K562 (cell line): ENCODE measurements around the gene KLF2. TPM values are rescaled to one million over a fixed set of nuclear protein-coding genes. Genes with fewer than 3 reads are reported as not detected.

Source experiments
- ATAC-seq: fragments of 200-7000 bp; cut with Tn5 transposase; 3 replicates; pipeline ENCODE4 v1.9.1; 2020; ENCODE audit warnings: moderate library complexity
- BruUV-seq: library from RNA; stranded (reverse); fragments of 400-500 nt; replicated peaks from 2 replicates; lab custom pipeline; 2021; lab: Mats Ljungman, UMichigan
- CTCF ChIA-PET: fragments of 300-600 bp; formaldehyde crosslinking; extraction: SDS; loops from one replicate; lab custom pipeline; 2021; ENCODE audit warnings: low intra/inter-chr PET ratio; lab: Yijun Ruan, JAX
- POLR2A ChIA-PET: fragments of 300-600, 350-650 bp; sonication (Branson Sonifier 250); formaldehyde crosslinking; extraction: SDS; loops from one replicate; lab custom pipeline; 2021; ENCODE audit warnings: antibody characterized with exemption, inconsistent platforms; lab: Yijun Ruan, JAX
- DNase-seq, 4 experiments: peaks; one replicate each; pipeline versions ENCODE4 v3.0.0 to v3.0.0-alpha.2; 2011 to 2018; ENCODE audit warnings: low spot score in 3 of 4, mixed read lengths in 3 of 4; ENCODE audit errors: extremely low read depth in 1 of 4
- FAIRE-seq: peaks from 2 replicates; lab custom pipeline; 2011; peaks lifted over from hg19 to GRCh38; lab: Jason Lieb, UNC
- H2AFZ ChIP-seq: 2 replicates; pipeline ENCODE4 v1.6.0; 2011; ENCODE audit warnings: low read depth, low read length, control low read depth, inconsistent platforms
- H3K27ac ChIP-seq: fragments of 200-600 bp; 3 replicates; pipeline ENCODE4 v1.8.0; 2011; ENCODE audit warnings: low read depth, mild to moderate bottlenecking, control low read depth, inconsistent platforms, low read length, moderate library complexity, mixed read lengths; ENCODE audit errors: extremely low read depth
- H3K27me3 ChIP-seq, 2 experiments: fragments of 300-600 bp in 1 of 2; 2 replicates in 1 of 2; 3 replicates in 1 of 2; pipeline versions ENCODE4 v1.6.0 to v1.8.0; 2011; ENCODE audit warnings: inconsistent platforms in 2 of 2, low read length in 2 of 2, mild to moderate bottlenecking in 1 of 2, mixed read lengths in 1 of 2, moderate library complexity in 1 of 2; ENCODE audit not compliant: control insufficient read depth in 2 of 2, insufficient read depth in 2 of 2
- H3K36me3 ChIP-seq: fragments of 300-600 bp; 3 replicates; pipeline ENCODE4 v1.8.0; 2011; ENCODE audit warnings: mild to moderate bottlenecking, low read length, inconsistent platforms; ENCODE audit not compliant: control insufficient read depth, insufficient read depth
- H3K4me1 ChIP-seq, 2 experiments: fragments of 200-600 bp in 1 of 2; replicated peaks in 1 of 2; 2 replicates in 1 of 2; 3 replicates in 1 of 2; pipeline versions ENCODE4 v1.5.1 to v1.8.0; 2011; ENCODE audit warnings: inconsistent platforms in 2 of 2, low read length in 2 of 2, mild to moderate bottlenecking in 1 of 2, mixed read lengths in 1 of 2, moderate library complexity in 1 of 2; ENCODE audit not compliant: control insufficient read depth in 2 of 2, insufficient read depth in 2 of 2
- H3K4me2 ChIP-seq: 2 replicates; pipeline ENCODE4 v1.6.1; 2011; ENCODE audit warnings: low read length, control low read depth, inconsistent platforms, mixed read lengths; ENCODE audit not compliant: insufficient read depth
- H3K4me3 ChIP-seq: fragments of 200-600 bp; sonication (generic), shearing (Covaris generic); 2 replicates; pipeline ENCODE4 v1.5.1; 2016; ENCODE audit warnings: control low read depth, inconsistent platforms
- H3K79me2 ChIP-seq: fragments of 200-600 bp; 3 replicates; pipeline ENCODE4 v1.8.0; 2011; ENCODE audit warnings: low read length, inconsistent platforms; ENCODE audit not compliant: control insufficient read depth, insufficient read depth
- H3K9ac ChIP-seq, 2 experiments: 2 replicates each; pipeline versions ENCODE4 v1.6.0 to v1.6.1; 2011; ENCODE audit warnings: low read depth in 2 of 2, low read length in 2 of 2, control low read depth in 1 of 2, inconsistent platforms in 1 of 2, mild to moderate bottlenecking in 1 of 2, mixed read lengths in 1 of 2; ENCODE audit not compliant: insufficient read depth in 1 of 2
- H3K9me1 ChIP-seq: one replicate; pipeline ENCODE4 v1.6.0; 2011; ENCODE audit warnings: inconsistent platforms, mild to moderate bottlenecking, low read length, moderate library complexity; ENCODE audit not compliant: control insufficient read depth, insufficient read depth
- H3K9me3 ChIP-seq: replicated peaks from 2 replicates; pipeline ENCODE4 v1.5.1; 2011; ENCODE audit warnings: low read depth, low read length, inconsistent platforms; ENCODE audit not compliant: control insufficient read depth, insufficient read depth
- H4K20me1 ChIP-seq: replicated peaks from 2 replicates; pipeline ENCODE4 v1.6.1; 2011; ENCODE audit warnings: low read length, inconsistent platforms, mixed read lengths; ENCODE audit not compliant: control insufficient read depth, insufficient read depth
- ATF3 ChIP-seq, 2 experiments: fragments of 450-650 bp in 1 of 2; sonication (generic) in 1 of 2; formaldehyde crosslinking in 1 of 2; IDR thresholded peaks in 1 of 2; conservative IDR thresholded peaks in 1 of 2; 2 replicates each; pipeline versions ENCODE4 v1.6.1 to v1.8.1; 2016 to 2023; ENCODE audit warnings: mild to moderate bottlenecking in 2 of 2, moderate library complexity in 2 of 2, inconsistent platforms in 1 of 2, missing genetic modification reagents in 1 of 2
- BACH1 ChIP-seq: fragments of 200-800 bp; sonication (Bioruptor generic); IDR thresholded peaks from 2 replicates; pipeline ENCODE4 v1.6.1; 2016; ENCODE audit warnings: missing genetic modification characterization, missing compliant biosample characterization
- CEBPG ChIP-seq, 3 experiments: fragments of 200-800 bp in 1 of 3; sonication (Bioruptor generic) in 1 of 3; sonication (generic) in 1 of 3; formaldehyde crosslinking in 1 of 3; IDR thresholded peaks in 2 of 3; conservative IDR thresholded peaks in 1 of 3; 2 replicates each; pipeline versions ENCODE4 v1.6.1 to v1.8.0; 2016 to 2022; ENCODE audit warnings: missing compliant biosample characterization in 2 of 3, missing genetic modification characterization in 2 of 3, mild to moderate bottlenecking in 1 of 3, missing genetic modification reagents in 1 of 3
- DDX20 ChIP-seq: fragments of 450-650 bp; IDR thresholded peaks from 2 replicates; pipeline ENCODE4 v1.6.1; 2016; ENCODE audit warnings: missing genetic modification characterization, low read depth, mild to moderate bottlenecking, missing compliant biosample characterization, moderate library complexity
- DPF2 ChIP-seq: fragments of 450-650 bp; IDR thresholded peaks from 2 replicates; pipeline ENCODE4 v1.6.1; 2016
- GABPA ChIP-seq: fragments of 200-800 bp; sonication (Bioruptor generic); conservative IDR thresholded peaks from 2 replicates; pipeline ENCODE4 v1.6.1; 2016; ENCODE audit warnings: low read depth, missing genetic modification characterization, missing compliant biosample characterization
- HDAC8 ChIP-seq: fragments of 450-650 bp; IDR thresholded peaks from 2 replicates; pipeline ENCODE4 v1.6.1; 2016; ENCODE audit warnings: mild to moderate bottlenecking, missing genetic modification characterization, moderate library complexity, missing compliant biosample characterization
- HMG20A ChIP-seq: fragments of 450-650 bp; formaldehyde crosslinking; conservative IDR thresholded peaks from 2 replicates; pipeline ENCODE4 v1.4.0; 2020; ENCODE audit warnings: mild to moderate bottlenecking, mixed read lengths
- HNRNPUL1 ChIP-seq: fragments of 200-400 bp; formaldehyde crosslinking; IDR thresholded peaks from 2 replicates; pipeline ENCODE4 v1.6.1; 2017; ENCODE audit warnings: low read length
- IRF1 ChIP-seq: sonication (generic); formaldehyde crosslinking; IDR thresholded peaks from 2 replicates; pipeline ENCODE4 v1.8.0; 2022; ENCODE audit warnings: missing genetic modification reagents, mild to moderate bottlenecking, borderline replicate concordance
- KLF16 ChIP-seq: IDR thresholded peaks from 2 replicates; pipeline ENCODE4 v1.6.1; 2016; ENCODE audit warnings: antibody characterized with exemption
- RBBP5 ChIP-seq: fragments of 200-600 bp; sonication (generic); IDR thresholded peaks from 2 replicates; pipeline ENCODE4 v1.6.1; 2012; ENCODE audit warnings: borderline replicate concordance, mild to moderate bottlenecking, low read length, control low read depth, inconsistent platforms; ENCODE audit not compliant: insufficient read depth, poor library complexity, severe bottlenecking
- RCOR1 ChIP-seq, 2 experiments: IDR thresholded peaks; 2 replicates each; pipeline ENCODE4 v1.6.1; 2012; ENCODE audit warnings: low read depth in 2 of 2, low read length in 2 of 2, borderline replicate concordance in 1 of 2, improper control_type of control experiment in 1 of 2
- RFX1 ChIP-seq: fragments of 450-650 bp; IDR thresholded peaks from 2 replicates; pipeline ENCODE4 v1.6.1; 2016; ENCODE audit warnings: mild to moderate bottlenecking, moderate library complexity
- RNF2 ChIP-seq: sonication (generic); IDR thresholded peaks from 2 replicates; pipeline ENCODE4 v1.6.1; 2016
- TBP ChIP-seq: optimal IDR thresholded peaks from 2 replicates; pipeline ENCODE3; 2011; ENCODE audit warnings: low read depth, low read length, improper control_type of control experiment
- ZNF24 ChIP-seq: fragments of 450-650 bp; IDR thresholded peaks from 2 replicates; pipeline ENCODE4 v1.6.1; 2016
- ZNF316 ChIP-seq: fragments of 450-650 bp; IDR thresholded peaks from 2 replicates; pipeline ENCODE4 v1.6.1; 2016
- ZNF384 ChIP-seq: IDR thresholded peaks from 2 replicates; pipeline ENCODE4 v1.6.1; 2012; ENCODE audit warnings: low read depth, low read length, improper control_type of control experiment
- WGBS: fragments of 100-300 bp; shearing (Covaris generic); methylation state at CpG from one replicate; pipeline ENCODE4 v1.1.6; 2016; ENCODE audit warnings: low coverage, mixed read lengths; ENCODE audit not compliant: insufficient coverage; ENCODE audit errors: missing lambda C conversion rate; 5-methylcytosine and 5-hydroxymethylcytosine counted together
- in situ Hi-C: fragments of 300-500 bp; cut with MboI; formaldehyde crosslinking; loops from 4 replicates; pipeline ENCODE4 v1.15.0; 2018; ENCODE audit warnings: inconsistent platforms, mixed read lengths
- intact Hi-C: fragments of 100-400 bp; cut with micrococcal nuclease; formaldehyde crosslinking; loops from 2 replicates; pipeline ENCODE4 v1.14.2; 2022
- polyA plus RNA-seq, 8 experiments: library from polyadenylated mRNA; depleted of rRNA in 4 of 8; stranded (reverse) in 5 of 8; unstranded in 3 of 8; fragments of >200 nt; fragmentation: Nextera tagmentation in 2 of 8; fragmentation: Illumina TruSeq in 1 of 8; extraction: Ambion mirVana in 2 of 8; extraction: Trizol in 1 of 8; gene quantifications; 2 replicates each; pipeline versions ENCODE4 v1.2.1 to v1.2.3, GENCODE V29; 2011 to 2014; ENCODE audit warnings: inconsistent platforms in 1 of 8, missing spikeins in 1 of 8
- total RNA-seq, 7 experiments: library from RNA; depleted of rRNA in 6 of 7; stranded (reverse); fragments of >200 nt in 6 of 7; fragmentation: Illumina TruSeq in 2 of 7; extraction: Trizol in 2 of 7; gene quantifications; 2 replicates each; pipeline versions ENCODE4 v1.2.1 to v1.2.3, GENCODE V29; 2011 to 2021; ENCODE audit warnings: low replicate concordance in 1 of 7

The KLF2 gene
- total and polyA plus RNA-seq, 9 of the 15 experiments (the other 6 are each of a cell fraction or from before 2014, with no cell fraction given) = 0.07 to 0.71 TPM; not detected in 7

GRCh38 chr19:16330806-16331690 lies 6.4 kb downstream of the KLF2 start:
- POLR2A ChIA-PET = interaction anchor here (0.6 kb wide), 1 partner anchor 96 kb away, joined by 4 read pairs; no protein-coding TSS in a partner anchor
- peak; percentile 22; the same call in 2 of the 3 replicates for ATAC-seq
- 12% methylated on average over 14 of the region's 16 CpGs for WGBS
- intact Hi-C loops = no loop called here
- H3K4me3 ChIP-seq = no peak overlapping the region
- H3K9ac ChIP-seq = no peak overlapping the region
- peaks cover 8 to 20% of the 10 kb centered on the region in 2 experiments for H3K4me1 ChIP-seq
- H3K9me3 ChIP-seq = no peaks in the 10 kb centered on the region
- H3K4me2 ChIP-seq = no peak overlapping the region
- no peaks in the 10 kb centered on the region for H3K9me1 ChIP-seq
- H3K27ac ChIP-seq = no peak overlapping the region
- no peaks in the 10 kb centered on the region for H3K36me3 ChIP-seq
- no peak for FAIRE-seq
- BruUV-seq = no TSS peak
- in situ Hi-C loops = no loop called here
- peaks cover 4 to 23% of the 10 kb centered on the region in 2 experiments; a peak in 2 of 5 replicates for H3K27me3 ChIP-seq
- H4K20me1 ChIP-seq = 0 out of 2 replicates have a peak, but pooled peaks cover 4% of the 10 kb centered on the region
- no peak overlapping the region for H2AFZ ChIP-seq
- no peak for DNase-seq
- H3K79me2 ChIP-seq = no peaks in the 10 kb centered on the region
- CTCF ChIA-PET = no interaction called here
- TF ChIP-seq ZNF384 (peak; percentile 17; the same call in 1 of the 2 replicates), CEBPG (CRISPR knock-in tag; IDR thresholded peaks at IDR 0.05) (no peak), CEBPG (tag; conservative IDR thresholded peaks at IDR 0.05 in 1 of 2, IDR thresholded peaks at IDR 0.05 in 1 of 2) (no peak), DDX20 (tag) (no peak), DPF2 (0 out of 2 replicates have a peak, but pooled peaks have one; percentile 11), ATF3 (IDR thresholded peaks at IDR 0.05) (peak; percentile 18; the same call in 1 of the 2 replicates), ATF3 (CRISPR knock-in tag; conservative IDR thresholded peaks at IDR 0.05) (no peak), IRF1 (CRISPR knock-in tag) (no peak), HNRNPUL1 (no peak), RFX1 (no peak), HMG20A (CRISPR knock-in tag) (no peak), ZNF24 (peak; percentile 84), RNF2 (no peak), GABPA (tag) (no peak), HDAC8 (tag) (no peak), KLF16 (no peak), TBP (no peak), BACH1 (tag) (0 out of 2 replicates have a peak, but pooled peaks have one; percentile 10), RBBP5 (no peak), RCOR1 (IDR thresholded peaks at IDR 0.05; ENCODE audit: borderline replicate concordance in 1 of 2, low read depth in 2 of 2, low read length in 2 of 2) (0 out of 4 replicates have a peak, but pooled peaks of 1 of the 2 experiments have one; percentile 24), ZNF316 (0 out of 2 replicates have a peak, but pooled peaks have one; percentile 11)
